Measurements from ENCODE around the gene SRA1.

Gene SRA1

GRCh38 chr5:140570488-140570887 lies 13.2 kb upstream of the SRA1 start:
- no peak for DNase-seq (ENCODE audit: low read depth)
- no peak overlapping the region for H3K9ac ChIP-seq (ENCODE audit: low read length)
- H3K4me3 ChIP-seq (ENCODE audit: low read length) = no peak overlapping the region
- H3K36me3 ChIP-seq (ENCODE audit: control insufficient read depth, insufficient read depth, low read length, severe bottlenecking) = peaks cover 27% of the 10 kb centered on the region
- no peaks in the 10 kb centered on the region for H3K27me3 ChIP-seq (replicated peaks; ENCODE audit: control insufficient read depth, insufficient read depth, low read length)
- peaks cover 45% of the 10 kb centered on the region for H3K4me1 ChIP-seq (ENCODE audit: control insufficient read depth, insufficient read depth, low read length)
- H3K9me3 ChIP-seq (ENCODE audit: control insufficient read depth, low read length) = no peaks in the 10 kb centered on the region

- no peak for DNase-seq (ENCODE audit: low read depth)
- Histone ChIP-seq H3K27me3 (replicated peaks; ENCODE audit: control insufficient read depth, insufficient read depth, low read length) (no peaks in the 10 kb centered on the region), H3K36me3 (ENCODE audit: control insufficient read depth, insufficient read depth, low read length, severe bottlenecking) (peaks cover 27% of the 10 kb centered on the region), H3K9me3 (ENCODE audit: control insufficient read depth, low read length) (no peaks in the 10 kb centered on the region), H3K4me3 (ENCODE audit: low read length) (no peak overlapping the region), H3K9ac (ENCODE audit: low read length) (no peak overlapping the region), H3K4me1 (ENCODE audit: control insufficient read depth, insufficient read depth, low read length) (peaks cover 45% of the 10 kb centered on the region)
Observed at GRCh38 chr5:140570058-140570457, 12.8 kb upstream of the SRA1 start.

- no peaks in the 10 kb centered on the region for H3K9me3 ChIP-seq (ENCODE audit: control insufficient read depth, low read length)
- no peak for DNase-seq (ENCODE audit: low read depth)
- peaks cover 39% of the 10 kb centered on the region for H3K4me1 ChIP-seq (ENCODE audit: control insufficient read depth, insufficient read depth, low read length)
- H3K9ac ChIP-seq (ENCODE audit: low read length) = peak overlapping the region; percentile 28
- no peaks in the 10 kb centered on the region for H3K27me3 ChIP-seq (replicated peaks; ENCODE audit: control insufficient read depth, insufficient read depth, low read length)
- H3K36me3 ChIP-seq (ENCODE audit: control insufficient read depth, insufficient read depth, low read length, severe bottlenecking) = peaks cover 27% of the 10 kb centered on the region
- H3K4me3 ChIP-seq (ENCODE audit: low read length) = no peak overlapping the region
Observed at GRCh38 chr5:140569197-140569596, 11.9 kb upstream of the SRA1 start.

GRCh38 chr5:140568443-140569063 lies 11.3 kb upstream of the SRA1 start:
- Histone ChIP-seq H3K27me3 (replicated peaks; ENCODE audit: control insufficient read depth, insufficient read depth, low read length) (no peaks in the 10 kb centered on the region), H3K4me3 (ENCODE audit: low read length) (no peak overlapping the region), H3K4me1 (ENCODE audit: control insufficient read depth, insufficient read depth, low read length) (peaks cover 38% of the 10 kb centered on the region), H3K9me3 (ENCODE audit: control insufficient read depth, low read length) (no peaks in the 10 kb centered on the region), H3K9ac (ENCODE audit: low read length) (no peak overlapping the region), H3K36me3 (ENCODE audit: control insufficient read depth, insufficient read depth, low read length, severe bottlenecking) (peaks cover 27% of the 10 kb centered on the region)
- DNase-seq (ENCODE audit: low read depth) = no peak

- DNase-seq (ENCODE audit: low read depth) = no peak
- Histone ChIP-seq H3K27me3 (replicated peaks; ENCODE audit: control insufficient read depth, insufficient read depth, low read length) (no peaks in the 10 kb centered on the region), H3K36me3 (ENCODE audit: control insufficient read depth, insufficient read depth, low read length, severe bottlenecking) (peaks cover 27% of the 10 kb centered on the region), H3K4me3 (ENCODE audit: low read length) (no peak overlapping the region), H3K9ac (ENCODE audit: low read length) (no peak overlapping the region), H3K9me3 (ENCODE audit: control insufficient read depth, low read length) (no peaks in the 10 kb centered on the region), H3K4me1 (ENCODE audit: control insufficient read depth, insufficient read depth, low read length) (peaks cover 42% of the 10 kb centered on the region)
Observed at GRCh38 chr5:140567871-140568270, 10.6 kb upstream of the SRA1 start.

GRCh38 chr5:140567136-140567818 lies 10.0 kb upstream of the SRA1 start:
- H3K4me3 ChIP-seq (ENCODE audit: low read length) = no peak overlapping the region
- H3K27me3 ChIP-seq (replicated peaks; ENCODE audit: control insufficient read depth, insufficient read depth, low read length) = no peaks in the 10 kb centered on the region
- no peak for DNase-seq (ENCODE audit: low read depth)
- H3K4me1 ChIP-seq (ENCODE audit: control insufficient read depth, insufficient read depth, low read length) = peaks cover 42% of the 10 kb centered on the region
- no peaks in the 10 kb centered on the region for H3K9me3 ChIP-seq (ENCODE audit: control insufficient read depth, low read length)
- H3K36me3 ChIP-seq (ENCODE audit: control insufficient read depth, insufficient read depth, low read length, severe bottlenecking) = peaks cover 27% of the 10 kb centered on the region
- H3K9ac ChIP-seq (ENCODE audit: low read length) = no peak overlapping the region

- Histone ChIP-seq H3K9me3 (ENCODE audit: control insufficient read depth, low read length) (no peaks in the 10 kb centered on the region), H3K9ac (ENCODE audit: low read length) (no peak overlapping the region), H3K36me3 (ENCODE audit: control insufficient read depth, insufficient read depth, low read length, severe bottlenecking) (peaks cover 27% of the 10 kb centered on the region), H3K27me3 (replicated peaks; ENCODE audit: control insufficient read depth, insufficient read depth, low read length) (no peaks in the 10 kb centered on the region), H3K4me3 (ENCODE audit: low read length) (no peak overlapping the region), H3K4me1 (ENCODE audit: control insufficient read depth, insufficient read depth, low read length) (peaks cover 42% of the 10 kb centered on the region)
- DNase-seq (ENCODE audit: low read depth) = no peak
Observed at GRCh38 chr5:140566665-140567064, 9.4 kb upstream of the SRA1 start.

- H3K36me3 ChIP-seq (ENCODE audit: control insufficient read depth, insufficient read depth, low read length, severe bottlenecking) = peaks cover 27% of the 10 kb centered on the region
- H3K4me3 ChIP-seq (ENCODE audit: low read length) = peak overlapping the region; percentile 97
- DNase-seq (ENCODE audit: low read depth) = peak; percentile 37
- H3K4me1 ChIP-seq (ENCODE audit: control insufficient read depth, insufficient read depth, low read length) = peaks cover 42% of the 10 kb centered on the region
- H3K9ac ChIP-seq (ENCODE audit: low read length) = peak overlapping the region; percentile 94
- no peaks in the 10 kb centered on the region for H3K27me3 ChIP-seq (replicated peaks; ENCODE audit: control insufficient read depth, insufficient read depth, low read length)
- no peaks in the 10 kb centered on the region for H3K9me3 ChIP-seq (ENCODE audit: control insufficient read depth, low read length)
Observed at GRCh38 chr5:140565780-140566095, 8.5 kb upstream of the SRA1 start.

- peak overlapping the region; percentile 97 for H3K4me3 ChIP-seq (ENCODE audit: low read length)
- H3K36me3 ChIP-seq (ENCODE audit: control insufficient read depth, insufficient read depth, low read length, severe bottlenecking) = peaks cover 28% of the 10 kb centered on the region
- H3K9ac ChIP-seq (ENCODE audit: low read length) = peak overlapping the region; percentile 94
- H3K27me3 ChIP-seq (replicated peaks; ENCODE audit: control insufficient read depth, insufficient read depth, low read length) = no peaks in the 10 kb centered on the region
- H3K4me1 ChIP-seq (ENCODE audit: control insufficient read depth, insufficient read depth, low read length) = peaks cover 42% of the 10 kb centered on the region
- no peaks in the 10 kb centered on the region for H3K9me3 ChIP-seq (ENCODE audit: control insufficient read depth, low read length)
- DNase-seq (ENCODE audit: low read depth) = peak; percentile 40
Observed at GRCh38 chr5:140565024-140565779, 7.9 kb upstream of the SRA1 start.

- Histone ChIP-seq H3K36me3 (ENCODE audit: control insufficient read depth, insufficient read depth, low read length, severe bottlenecking) (peaks cover 28% of the 10 kb centered on the region), H3K27me3 (replicated peaks; ENCODE audit: control insufficient read depth, insufficient read depth, low read length) (no peaks in the 10 kb centered on the region), H3K9ac (ENCODE audit: low read length) (peak within 1 kb of the TSS; percentile 94), H3K9me3 (ENCODE audit: control insufficient read depth, low read length) (no peaks in the 10 kb centered on the region), H3K4me3 (ENCODE audit: low read length) (peak within 1 kb of the TSS; percentile 97), H3K4me1 (ENCODE audit: control insufficient read depth, insufficient read depth, low read length) (peaks cover 39% of the 10 kb centered on the region)
- DNase-seq (ENCODE audit: low read depth) = peak; percentile 100
Observed at GRCh38 chr5:140564196-140565023, 7.1 kb upstream of the SRA1 start, which contains the start of the genes APBB3 and SLC35A4. Gene APBB3, minus strand, starts transcription at chr5:140564598. Its CDS starts 353 bp downstream, at chr5:140564245. Gene SLC35A4, plus strand, starts transcription at chr5:140564828. Its CDS starts 2,342 bp downstream, at chr5:140567170.
